Caki2 (cell line): ENCODE measurements around the gene SHE. TPM values are rescaled to one million over a fixed set of nuclear protein-coding genes. Genes with fewer than 3 reads are reported as not detected.

Experiments used
- DNase-seq: peaks from one replicate; pipeline ENCODE4 v3.0.0-alpha.2; 2015; ENCODE audit warnings: low read depth
- in situ Hi-C: cut with HindIII; loops from 2 replicates; pipeline ENCODE4 v1.10.0; 2016; ENCODE audit warnings: low sequenced_read_pairs, low pct_unique_long_range_greater_than_20kb, mixed read lengths
- total RNA-seq: library from RNA; depleted of rRNA; stranded (reverse); fragments of >200 nt; shearing (Covaris generic); gene quantifications from 2 replicates; pipeline ENCODE4 v1.2.3, GENCODE V29; 2014; ENCODE audit warnings: low replicate concordance

The SHE gene
- total RNA-seq, 1 experiment from 2014 or later = not detected

DNA sequence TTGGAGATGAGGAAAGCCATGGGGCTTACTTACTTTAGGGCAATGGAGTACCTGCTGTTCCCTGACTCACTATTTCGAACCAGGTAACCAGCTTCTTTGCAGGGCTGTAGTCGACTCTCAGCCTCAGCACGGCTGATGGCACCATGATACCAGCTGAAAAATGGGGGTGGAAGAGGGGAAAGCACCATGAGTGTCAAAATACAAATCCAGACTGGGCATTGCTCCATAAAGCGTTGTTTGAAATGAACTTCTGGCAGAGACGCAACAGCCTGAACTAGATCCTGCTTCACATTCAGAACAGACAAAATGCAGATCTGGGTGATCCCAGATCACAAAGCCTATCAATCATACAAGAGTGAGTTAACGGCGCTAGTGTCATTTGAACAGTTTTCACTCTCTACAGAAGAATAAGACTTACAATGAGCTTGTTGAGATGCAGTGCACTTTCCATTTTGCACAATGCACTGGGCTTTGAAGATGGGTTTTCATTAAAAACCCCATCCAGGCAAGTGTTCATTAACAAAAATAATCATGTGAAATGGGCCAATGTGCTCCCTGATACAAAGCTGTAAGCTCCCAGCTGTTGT is 16.2 kb downstream of the SHE start:
- no peak for DNase-seq
- in situ Hi-C loops = no loop called here

DNA sequence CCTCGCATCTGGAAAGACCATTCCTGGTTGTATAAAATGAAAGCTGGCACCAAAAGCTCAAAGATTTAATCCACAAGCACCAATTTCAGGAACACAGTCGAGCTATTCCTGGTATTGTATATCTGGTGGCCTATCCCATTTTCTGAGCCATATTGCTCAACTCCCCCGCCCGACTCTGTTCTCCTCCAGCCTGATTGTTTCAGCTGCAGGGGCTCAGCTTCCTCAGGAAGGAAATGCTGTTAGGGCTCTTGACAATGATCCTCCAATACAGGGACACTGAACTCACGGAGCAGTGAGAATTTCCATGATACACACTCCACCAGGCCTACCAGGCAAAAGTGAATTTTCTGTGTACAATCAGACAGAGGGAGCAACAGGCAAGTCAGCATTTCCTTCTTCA is 17.1 kb downstream of the SHE start:
- in situ Hi-C loops = no loop called here
- no peak for DNase-seq

DNA sequence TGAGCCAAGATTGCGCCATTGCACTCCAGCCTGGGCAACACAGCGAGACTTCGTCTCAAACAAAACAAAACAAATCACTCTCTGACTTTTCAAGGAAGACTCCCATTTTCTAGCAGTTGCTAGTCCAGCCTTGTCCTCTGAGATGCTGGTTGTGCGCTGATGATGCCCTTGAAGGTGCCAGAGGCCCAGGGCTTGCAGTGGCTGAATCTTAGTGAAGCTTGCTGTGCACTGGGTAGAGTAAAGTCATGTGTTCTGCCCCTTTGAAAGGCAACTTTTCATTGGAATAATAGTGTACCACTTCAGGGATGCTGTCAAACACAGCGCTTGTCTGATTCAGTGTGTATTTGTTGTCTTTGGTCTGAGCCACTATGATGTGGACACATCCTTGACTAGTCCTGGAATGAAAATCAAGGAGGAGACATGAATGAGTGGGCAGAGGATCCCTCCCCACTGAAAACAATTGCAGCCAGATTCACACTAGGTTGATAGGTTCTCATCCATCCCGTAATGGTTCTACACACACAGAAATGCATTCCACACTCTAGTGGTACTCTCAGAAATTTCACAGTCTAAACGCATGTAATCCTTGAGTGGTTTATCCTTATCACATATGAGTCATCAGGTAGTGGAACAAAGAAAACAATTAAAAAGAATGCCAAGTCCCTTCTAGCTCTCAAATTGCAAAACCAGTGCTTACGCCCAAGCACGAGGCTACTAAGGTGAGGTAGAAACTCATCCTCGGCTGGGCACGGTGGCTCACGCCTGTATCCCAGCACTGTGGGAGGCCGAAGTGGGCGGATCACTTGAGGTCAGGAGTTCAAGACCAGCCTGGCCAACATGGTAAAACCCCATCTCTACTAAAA is 18.0 kb downstream of the SHE start:
- in situ Hi-C loops = no loop called here
- peak; percentile 95 for DNase-seq

DNA sequence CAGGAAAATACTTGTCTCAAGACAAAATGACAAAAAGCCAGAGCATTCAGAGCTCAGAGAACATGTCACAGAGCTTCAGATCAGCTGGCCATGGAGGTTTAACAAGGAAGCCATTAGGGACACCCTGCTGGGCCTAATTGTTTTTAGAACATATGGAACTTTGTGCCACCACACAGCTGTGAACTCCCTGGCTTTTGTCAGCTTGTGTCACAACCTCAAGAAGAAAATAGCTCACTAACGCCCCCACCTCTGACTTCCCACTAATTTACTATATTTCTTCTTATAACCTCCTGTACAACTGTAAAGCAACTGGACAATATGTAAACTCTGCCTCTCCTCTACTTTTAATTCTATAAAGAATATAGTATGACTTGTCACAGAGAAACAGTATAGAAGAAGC is 21.2 kb downstream of the SHE start:
- no peak for DNase-seq
- in situ Hi-C loops = no loop called here

DNA sequence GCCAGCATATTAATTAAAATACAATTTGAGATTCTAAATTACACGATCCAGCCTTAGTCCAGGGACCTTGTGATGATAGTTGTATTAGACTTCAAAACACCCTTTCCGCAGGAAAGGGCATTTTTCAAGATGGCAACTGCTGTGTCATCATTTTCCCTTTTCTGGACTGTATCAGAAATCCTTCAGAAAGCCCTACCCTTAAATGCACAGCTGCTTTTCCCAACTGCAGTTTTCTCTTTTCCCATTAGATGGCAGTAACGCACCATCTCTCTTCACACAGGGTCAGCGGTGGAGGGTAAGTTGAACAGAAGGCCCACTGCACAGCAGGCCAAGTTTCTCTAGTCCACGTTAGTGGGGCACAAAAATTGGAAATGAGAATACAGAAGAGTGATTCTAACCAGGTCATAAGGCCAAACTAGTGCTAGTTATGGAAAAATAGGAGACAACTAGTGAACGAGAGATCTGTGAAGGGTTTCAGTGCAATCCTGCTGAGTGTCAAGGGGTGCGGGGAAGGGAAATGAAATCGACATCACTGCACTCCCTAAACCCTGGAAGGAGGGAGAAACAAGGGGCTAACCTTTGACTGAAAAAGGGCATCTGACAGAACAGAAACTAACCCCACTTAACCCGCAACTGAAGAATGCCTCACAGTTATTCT is 22.3 kb downstream of the SHE start:
- in situ Hi-C loops = no loop called here
- peak; percentile 87 for DNase-seq

DNA sequence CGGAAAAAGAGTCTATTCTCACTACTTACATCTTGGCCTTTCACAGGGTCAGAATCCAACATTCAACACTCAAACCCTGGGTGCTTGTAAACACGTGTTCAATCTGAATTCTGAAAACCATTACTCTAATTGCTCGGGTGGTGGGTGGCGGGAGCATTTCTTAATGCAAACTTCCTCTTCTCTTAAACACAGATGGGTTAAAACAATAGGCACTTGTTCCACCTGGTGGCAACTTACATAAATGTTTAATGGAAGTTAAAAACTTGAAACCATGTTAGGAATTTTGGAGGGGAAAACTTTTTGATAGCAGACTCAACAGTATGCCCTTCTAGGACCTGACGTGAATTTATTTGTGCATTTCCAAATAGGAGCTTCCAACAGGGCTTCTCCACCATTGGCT is 23.6 kb downstream of the SHE start:
- DNase-seq = peak; percentile 52
- in situ Hi-C loops = no loop called here

DNA sequence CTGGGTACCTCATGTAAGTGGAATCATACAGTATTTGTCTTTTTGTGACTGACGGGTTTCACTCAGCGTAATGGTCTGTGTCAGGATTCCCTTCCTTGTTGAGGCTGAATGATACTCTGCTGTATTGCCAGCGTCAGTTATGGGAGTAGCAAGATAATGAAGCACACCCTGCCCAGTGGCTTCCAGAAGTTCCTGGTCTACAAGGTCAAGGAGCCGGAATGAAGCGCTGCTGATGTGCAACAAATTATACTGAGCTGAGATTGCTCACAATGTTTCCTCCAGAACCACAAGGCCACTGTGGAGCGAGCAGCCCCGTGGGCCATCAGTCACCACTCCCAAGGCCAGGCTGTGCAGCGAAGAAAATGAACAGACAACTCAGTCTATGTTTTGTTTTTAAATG is 24.2 kb downstream of the SHE start:
- DNase-seq = no peak
- in situ Hi-C loops = no loop called here

DNA sequence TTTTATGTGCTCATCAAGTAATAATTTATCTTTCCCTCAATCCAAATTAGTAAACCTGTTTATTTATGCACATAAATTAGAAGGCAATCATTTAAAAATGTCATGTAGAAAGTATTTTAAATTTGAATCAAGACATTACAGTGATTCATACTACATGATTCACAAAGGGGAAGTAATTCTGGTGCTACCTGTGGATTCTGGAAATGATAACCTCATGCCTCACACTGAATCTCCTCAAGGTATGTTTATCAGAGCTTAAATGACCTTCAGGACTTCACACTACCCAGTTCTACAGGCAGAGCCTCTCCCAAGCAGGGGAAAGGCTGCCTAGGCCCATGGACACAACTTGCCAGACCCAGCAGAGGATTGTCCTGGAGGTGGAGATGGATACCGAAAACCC is 25.4 kb downstream of the SHE start:
- in situ Hi-C loops = no loop called here
- DNase-seq = no peak

DNA sequence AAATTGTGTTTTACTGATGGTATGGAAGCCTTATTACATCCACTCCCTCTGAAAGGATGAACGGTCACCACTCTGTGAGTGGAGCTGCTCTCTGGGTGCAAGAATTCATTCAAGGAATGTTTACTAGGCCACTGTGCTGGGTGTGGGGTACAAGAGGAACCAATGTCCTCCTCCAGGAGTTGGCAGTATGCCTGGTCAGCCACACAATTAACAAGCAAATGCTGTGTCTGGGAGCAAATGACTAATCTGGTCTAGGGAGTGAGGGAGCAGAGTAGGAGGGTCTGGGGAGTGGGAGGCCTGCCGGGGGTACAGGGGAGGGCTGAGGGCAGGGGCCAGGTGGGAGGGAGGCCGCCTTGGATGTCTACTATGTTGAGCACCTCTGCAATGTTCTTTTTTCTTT is 27.4 kb downstream of the SHE start:
- DNase-seq = peak; percentile 66

DNA sequence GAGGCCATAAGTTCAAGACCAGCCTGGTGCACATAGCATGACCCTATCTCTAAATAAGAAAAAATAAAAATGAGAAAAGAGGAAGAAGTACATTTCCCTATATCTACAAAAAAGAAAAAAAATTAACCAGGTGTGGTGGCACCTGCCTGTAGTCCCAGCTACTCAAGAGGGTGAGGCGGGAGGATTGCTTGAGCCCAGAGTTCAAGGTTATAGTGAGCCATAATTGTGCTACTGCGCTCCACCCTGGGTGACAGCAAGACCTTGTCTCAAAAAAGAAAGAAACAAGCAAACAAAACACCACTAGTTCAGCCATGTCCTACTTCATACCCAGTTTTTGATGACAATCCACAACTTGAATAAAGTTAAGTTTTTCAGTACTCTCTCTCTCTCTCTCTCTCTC is 30.9 kb downstream of the SHE start:
- no peak for DNase-seq
- in situ Hi-C loops = no loop called here

More for the DNA sequence above, 27.4 kb downstream of the SHE start:
- in situ Hi-C loops = no loop called here

DNA sequence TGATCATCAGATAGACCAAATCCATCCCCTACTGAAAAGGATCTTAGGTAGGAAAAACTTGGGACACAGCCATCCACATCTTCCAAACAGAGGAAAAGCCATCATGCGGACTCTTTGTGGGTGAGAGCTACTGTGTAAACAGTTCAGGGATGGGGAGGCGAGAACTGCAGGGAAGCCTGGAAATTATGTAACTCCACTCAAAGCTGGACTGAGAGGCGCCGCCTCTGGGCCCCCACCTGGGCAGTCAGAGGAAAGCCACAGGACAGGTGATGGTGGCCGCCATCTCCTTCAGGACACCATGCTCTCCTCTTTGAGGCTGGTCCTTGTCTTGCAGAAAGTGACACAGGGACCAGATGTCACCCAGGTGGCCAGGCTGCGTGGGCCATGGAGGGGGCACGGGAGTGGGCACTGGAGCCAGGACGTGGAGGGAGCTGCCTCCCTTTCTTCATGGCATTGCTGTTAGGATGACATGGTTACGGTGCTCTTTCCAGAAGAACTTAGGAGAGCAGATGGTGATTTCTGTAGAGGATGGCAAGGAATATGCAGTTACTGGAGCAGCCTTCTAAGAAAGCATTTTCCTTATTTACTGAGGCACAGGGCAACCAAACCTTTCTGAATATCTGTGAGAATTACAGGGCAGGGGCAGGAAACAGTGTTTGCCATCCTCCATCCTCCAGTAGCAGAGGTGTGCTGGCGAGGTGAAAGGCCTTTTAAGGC is 32.2 kb downstream of the SHE start:
- DNase-seq = no peak
- in situ Hi-C loops = no loop called here

DNA sequence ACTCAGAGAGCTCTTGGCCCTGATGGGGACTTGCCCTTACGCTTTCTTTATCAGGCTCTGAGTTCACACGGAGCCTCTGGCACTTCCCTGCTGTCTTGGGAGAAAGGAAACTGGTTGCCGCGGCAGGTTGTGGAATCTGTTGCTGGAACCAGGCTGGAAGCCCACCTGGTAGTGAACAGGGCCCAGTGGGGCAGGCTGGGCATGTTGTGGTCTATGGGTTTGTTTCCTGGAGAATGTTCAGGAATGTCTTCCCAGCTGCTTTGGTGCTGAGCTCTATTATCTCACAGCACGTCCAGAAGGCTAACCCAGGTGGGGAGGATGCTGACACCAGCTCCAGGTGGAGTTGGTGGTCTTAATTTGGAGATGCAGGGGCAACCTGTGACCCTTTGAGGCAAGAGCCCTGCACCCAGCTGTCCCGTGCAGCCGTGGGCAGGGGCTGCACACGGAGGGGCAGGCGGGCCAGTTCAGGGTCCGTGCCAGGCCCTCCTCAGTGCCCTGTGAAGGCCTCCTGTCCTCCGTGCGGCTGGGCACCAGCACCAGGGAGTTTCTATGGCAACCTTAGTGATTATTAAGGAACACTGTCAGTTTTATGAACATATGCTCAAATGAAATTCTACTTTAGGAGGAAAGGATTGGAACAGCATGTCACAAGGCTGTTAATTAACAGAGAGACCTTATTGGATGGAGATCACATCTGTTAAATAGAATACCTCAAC is 33.5 kb downstream of the SHE start:
- in situ Hi-C loops = no loop called here

DNA sequence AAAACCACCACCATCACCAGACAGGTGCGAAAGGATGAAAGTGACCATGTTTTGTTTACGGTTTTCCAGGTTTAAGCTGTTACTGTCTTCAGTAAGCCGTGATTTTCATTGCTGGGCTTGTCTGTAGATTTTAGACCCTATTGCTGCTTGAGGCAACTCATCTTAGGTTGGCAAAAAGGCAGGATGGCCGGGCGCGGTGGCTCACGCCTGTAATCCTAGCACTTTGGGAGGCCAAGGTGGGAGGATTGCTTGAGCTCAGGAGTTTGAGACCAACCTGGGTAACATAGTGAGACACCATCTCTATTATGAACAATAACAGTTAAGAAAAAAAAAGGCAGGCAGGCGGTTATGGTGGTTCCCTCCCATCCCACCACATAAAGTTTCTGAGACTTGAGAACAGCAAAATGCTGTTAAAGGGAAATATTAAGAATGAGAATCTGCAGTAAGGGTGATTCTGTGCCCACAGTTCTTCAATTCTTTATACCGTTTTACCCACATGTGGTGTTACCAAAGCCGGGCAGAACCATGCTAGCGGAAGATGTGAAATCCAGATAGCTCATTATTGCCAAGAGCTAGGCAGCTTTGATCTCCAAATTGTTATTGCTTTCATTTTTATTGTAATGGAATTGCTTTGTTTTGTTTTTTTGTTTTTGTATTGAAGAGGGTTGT is 34.6 kb downstream of the SHE start:
- DNase-seq = no peak
- in situ Hi-C loops = no loop called here

More for the DNA sequence above, 33.5 kb downstream of the SHE start:
- no peak for DNase-seq

DNA sequence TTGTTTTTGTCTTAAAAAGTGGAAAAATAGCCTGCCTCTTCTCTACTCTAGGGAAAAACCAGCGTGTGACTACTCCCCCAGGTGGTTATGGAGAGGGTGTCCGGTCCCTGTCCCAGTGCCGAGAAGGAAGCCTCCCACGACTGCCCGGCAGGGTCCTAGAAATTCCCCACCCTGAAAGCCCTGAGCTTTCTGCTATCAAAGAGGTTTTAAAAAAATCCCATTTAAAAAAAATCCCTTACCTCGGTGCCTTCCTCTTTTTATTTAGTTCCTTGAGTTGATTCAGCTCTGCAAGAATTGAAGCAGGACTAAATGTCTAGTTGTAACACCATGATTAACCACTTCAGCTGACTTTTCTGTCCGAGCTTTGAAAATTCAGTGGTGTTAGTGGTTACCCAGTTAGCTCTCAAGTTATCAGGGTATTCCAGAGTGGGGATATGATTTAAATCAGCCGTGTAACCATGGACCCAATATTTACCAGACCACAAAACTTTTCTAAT is 35.2 kb downstream of the SHE start:
- no peak for DNase-seq
- in situ Hi-C loops = no loop called here

DNA sequence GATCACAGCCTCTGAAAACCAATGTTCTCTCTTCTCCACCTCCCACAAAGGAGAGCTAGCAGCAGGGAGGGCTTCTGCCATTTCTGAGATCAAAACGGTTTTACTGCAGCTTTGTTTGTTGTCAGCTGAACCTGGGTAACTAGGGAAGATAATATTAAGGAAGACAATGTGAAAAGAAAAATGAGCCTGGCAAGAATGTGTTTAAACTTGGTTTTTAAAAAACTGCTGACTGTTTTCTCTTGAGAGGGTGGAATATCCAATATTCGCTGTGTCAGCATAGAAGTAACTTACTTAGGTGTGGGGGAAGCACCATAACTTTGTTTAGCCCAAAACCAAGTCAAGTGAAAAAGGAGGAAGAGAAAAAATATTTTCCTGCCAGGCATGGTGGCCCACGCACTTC is 36.0 kb downstream of the SHE start:
- no peak for DNase-seq
- in situ Hi-C loops = no loop called here

DNA sequence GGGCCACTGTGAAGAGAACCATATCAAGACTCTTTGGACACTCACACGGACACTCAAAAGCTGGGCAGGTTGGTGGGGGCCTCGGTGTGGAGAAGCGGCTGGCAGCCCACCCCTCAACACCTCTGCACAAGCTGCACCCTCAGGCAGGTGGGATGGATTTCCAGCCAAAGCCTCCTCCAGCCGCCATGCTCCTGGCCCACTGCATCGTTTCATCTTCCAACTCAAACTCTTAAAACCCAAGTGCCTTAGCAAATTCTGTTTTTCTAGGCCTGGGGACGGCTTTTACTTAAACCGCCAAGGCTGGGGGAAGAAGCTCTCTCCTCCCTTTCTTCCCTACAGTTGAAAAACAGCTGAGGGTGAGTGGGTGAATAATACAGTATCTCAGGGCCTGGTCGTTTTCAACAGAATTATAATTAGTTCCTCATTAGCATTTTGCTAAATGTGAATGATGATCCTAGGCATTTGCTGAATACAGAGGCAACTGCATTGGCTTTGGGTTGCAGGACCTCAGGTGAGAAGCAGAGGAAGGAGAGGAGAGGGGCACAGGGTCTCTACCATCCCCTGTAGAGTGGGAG is 36.5 kb downstream of the SHE start:
- DNase-seq = no peak
- in situ Hi-C loops = no loop called here

DNA sequence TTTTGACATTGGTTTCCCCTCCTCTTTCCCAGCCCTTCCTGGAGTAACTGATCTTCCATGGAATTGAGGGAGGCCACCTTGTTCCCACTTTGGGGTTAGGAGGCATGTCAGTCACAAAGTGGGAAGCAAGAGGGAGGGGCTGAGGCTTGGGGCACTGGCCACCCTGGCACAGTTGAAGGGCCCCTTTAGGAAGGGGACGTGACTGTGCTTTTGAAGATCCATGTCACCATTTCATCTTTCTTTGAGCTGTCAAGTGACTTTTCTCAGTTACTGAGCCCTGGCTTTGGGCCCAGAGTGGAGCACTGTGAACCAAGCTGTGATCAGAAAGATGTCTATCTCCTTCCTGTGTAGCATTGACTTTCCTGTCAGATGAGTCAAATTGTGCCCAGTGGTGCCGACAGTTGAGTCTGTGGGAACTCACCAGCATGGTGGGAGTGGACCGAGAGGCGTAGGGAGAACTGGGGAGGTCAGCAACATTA is 38.7 kb downstream of the SHE start:
- no peak for DNase-seq

More for the DNA sequence above, 38.7 kb downstream of the SHE start:
- in situ Hi-C loops = no loop called here
